Hepatocyte (in vitro differentiated cells): ENCODE measurements around the gene CCDC81. TPM values are rescaled to one million over a fixed set of nuclear protein-coding genes. Genes with fewer than 3 reads are reported as not detected.

ENCODE experiments used
- DNase-seq: peaks from one replicate; pipeline ENCODE4 v3.0.0-alpha.2; 2016; ENCODE audit warnings: low spot score
- H2AFZ ChIP-seq: fragments of 200-600 bp; sonication (generic); 2 replicates; pipeline ENCODE4 v1.6.0; 2016; ENCODE audit warnings: antibody characterized with exemption, mild to moderate bottlenecking
- H3K27ac ChIP-seq: fragments of 200-600 bp; sonication (generic); 2 replicates; pipeline ENCODE4 v1.5.1; 2016; ENCODE audit warnings: mild to moderate bottlenecking
- H3K27me3 ChIP-seq: fragments of 200-600 bp; sonication (generic); 2 replicates; pipeline ENCODE4 v1.6.1; 2016
- H3K36me3 ChIP-seq: fragments of 200-600 bp; sonication (generic); replicated peaks from 2 replicates; pipeline ENCODE4 v1.5.1; 2016; ENCODE audit warnings: low read depth; ENCODE audit not compliant: insufficient read depth
- H3K4me1 ChIP-seq: fragments of 200-600 bp; sonication (generic); 2 replicates; pipeline ENCODE4 v1.5.1; 2016; ENCODE audit warnings: mild to moderate bottlenecking, moderate library complexity; ENCODE audit not compliant: insufficient read depth
- H3K4me2 ChIP-seq: fragments of 200-600 bp; sonication (generic); 2 replicates; pipeline ENCODE4 v1.6.0; 2016
- H3K4me3 ChIP-seq: fragments of 200-600 bp; sonication (generic); 2 replicates; pipeline ENCODE4 v1.5.1; 2016; ENCODE audit warnings: mild to moderate bottlenecking
- H3K79me2 ChIP-seq: fragments of 200-600 bp; sonication (generic); 2 replicates; pipeline ENCODE4 v1.6.0; 2017; ENCODE audit warnings: mild to moderate bottlenecking
- H3K9me2 ChIP-seq: fragments of 200-600 bp; sonication (generic); replicated peaks from 2 replicates; pipeline ENCODE4 v1.6.0; 2017; ENCODE audit warnings: mild to moderate bottlenecking; ENCODE audit not compliant: insufficient read depth
- H3K9me3 ChIP-seq: fragments of 200-600 bp; sonication (generic); 2 replicates; pipeline ENCODE4 v1.5.1; 2016; ENCODE audit warnings: low read depth, mild to moderate bottlenecking
- H4K20me1 ChIP-seq: fragments of 200-600 bp; sonication (generic); 2 replicates; pipeline ENCODE4 v1.6.0; 2016; ENCODE audit warnings: mild to moderate bottlenecking; ENCODE audit not compliant: insufficient read depth, poor library complexity, severe bottlenecking
- CTCF ChIP-seq: fragments of 200-600 bp; sonication (generic); IDR thresholded peaks from 2 replicates; pipeline ENCODE4 v1.5.1; 2016; ENCODE audit warnings: antibody characterized with exemption, mild to moderate bottlenecking; ENCODE audit not compliant: poor library complexity
- EZH2 ChIP-seq: fragments of 200-600 bp; sonication (generic); IDR thresholded peaks from 2 replicates; pipeline ENCODE4 v1.6.1; 2016; ENCODE audit warnings: antibody characterized with exemption, mild to moderate bottlenecking, borderline replicate concordance
- EZH2phosphoT487 ChIP-seq: fragments of 200-600 bp; sonication (generic); IDR thresholded peaks from one replicate; pipeline ENCODE4 v1.6.1; 2018; ENCODE audit warnings: antibody characterized with exemption, mild to moderate bottlenecking, low read depth, moderate library complexity; ENCODE audit not compliant: unreplicated experiment, severe bottlenecking
- WGBS: methylation state at CpG from one replicate; pipeline ENCODE4 v1.1.6; 2016; ENCODE audit warnings: low lambda C conversion rate; ENCODE audit errors: missing lambda C conversion rate; 5-methylcytosine and 5-hydroxymethylcytosine counted together
- polyA plus RNA-seq: library from polyadenylated mRNA; unstranded; fragments of >200 nt; fragmentation: Nextera tagmentation; extraction: Ambion mirVana; gene quantifications from 2 replicates; pipeline ENCODE4 v1.2.1, GENCODE V29; 2016
- total RNA-seq: library from RNA; depleted of rRNA; stranded (reverse); fragments of >200 nt; gene quantifications from 2 replicates; pipeline ENCODE4 v1.2.3, GENCODE V29; 2014

CCDC81 gene
- total and polyA plus RNA-seq, 2 experiments from 2014 or later: 0.16 to 0.33 TPM

GRCh38 chr11:86469491-86470388, 95.1 kb downstream of the CCDC81 start:
- Histone ChIP-seq H3K4me3 (no peak overlapping the region), H2AFZ (no peak overlapping the region), H3K9me2 (no peaks in the 10 kb centered on the region), H3K79me2 (no peaks in the 10 kb centered on the region), H3K4me1 (peaks cover 6% of the 10 kb centered on the region), H3K4me2 (no peak overlapping the region), H3K27me3 (no peaks in the 10 kb centered on the region), H3K9me3 (no peaks in the 10 kb centered on the region), H4K20me1 (no peaks in the 10 kb centered on the region), H3K27ac (no peak overlapping the region), H3K36me3 (no peaks in the 10 kb centered on the region)
- TF ChIP-seq CTCF (no peak), EZH2 (no peak), EZH2phosphoT487 (no peak)
- no peak for DNase-seq
- WGBS: 70% methylated on average over 5 of the region's 5 CpGs

Other genes starting within 250 kb of the CCDC81 start
- 15.2 and 15.5 TPM in 2 replicates for gene EED, start 130.1 kb upstream of the CCDC81 start, total RNA-seq
- 22.5 and 23.7 TPM in 2 replicates for gene EED, start 130.1 kb upstream of the CCDC81 start, polyA plus RNA-seq
- gene HIKESHI, start 72.6 kb upstream of the CCDC81 start, total RNA-seq: 46.2 and 46.6 TPM in 2 replicates
- 46.4 and 61.9 TPM in 2 replicates for gene HIKESHI, start 72.6 kb upstream of the CCDC81 start, polyA plus RNA-seq